Measurements from ENCODE around the gene ELAVL2.

ELAVL2 gene

GRCh38 chr9:23659346-23660006 lies 166.6 kb downstream of the ELAVL2 start:
- no peak for DNase-seq

GRCh38 chr9:23658376-23659258 lies 167.4 kb downstream of the ELAVL2 start:
- DNase-seq = no peak

- no peak for DNase-seq
These were observed 175.0 kb downstream of the ELAVL2 start for GRCh38 chr9:23651051-23651450.

GRCh38 chr9:23648651-23649050 lies 177.4 kb downstream of the ELAVL2 start:
- no peak for DNase-seq

- no peak for DNase-seq
These were observed 181.1 kb downstream of the ELAVL2 start for GRCh38 chr9:23644896-23645295.

GRCh38 chr9:23644326-23644725 lies 181.7 kb downstream of the ELAVL2 start:
- no peak for DNase-seq

GRCh38 chr9:23643656-23644258 lies 182.3 kb downstream of the ELAVL2 start:
- DNase-seq = no peak
